GM18498 (cell line): Measurements from ENCODE around the gene NVL.
"Not testable (repeated sequence)": the region's sequence is repeated elsewhere in the genome, so short reads cannot be mapped to it uniquely, and the experiment has no call there.

Experiments used
- ATAC-seq: cut with Tn5 transposase; IDR thresholded peaks from one replicate; pipeline ENCODE4 v1.9.1; 2021; ENCODE audit warnings: mild to moderate bottlenecking, moderate library complexity; ENCODE audit not compliant: unreplicated experiment

NVL gene

GRCh38 chr1:224338150-224338838 lies 8.3 kb upstream of the NVL start:
- ATAC-seq: no peak

GRCh38 chr1:224333939-224334786 lies 4.2 kb upstream of the NVL start:
- ATAC-seq: no peak

- peak; percentile 53 for ATAC-seq
Measured at GRCh38 chr1:224333309-224333926, 3.4 kb upstream of the NVL start.

DNA sequence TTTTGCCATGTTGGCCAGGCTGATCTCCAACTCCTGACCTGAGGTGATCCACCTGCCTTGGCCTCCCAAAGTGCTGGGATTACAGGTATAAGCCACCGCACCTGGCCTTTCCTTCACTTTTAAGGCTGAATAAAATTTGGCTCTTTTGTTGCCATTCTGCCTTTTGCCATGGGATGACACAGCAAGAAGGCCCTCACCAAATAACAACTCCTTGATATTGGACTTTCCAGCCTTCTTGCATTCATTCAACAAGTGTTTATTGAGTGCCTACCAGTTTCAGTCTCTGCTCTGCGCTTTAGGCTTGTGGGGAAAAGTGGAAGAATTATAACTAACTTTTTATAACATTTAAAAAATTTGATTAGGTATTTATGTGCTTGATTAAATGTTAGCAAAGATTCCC lies 1.9 kb upstream of the NVL start:
- ATAC-seq: no peak

GRCh38 chr1:224331326-224331725 lies 1.4 kb upstream of the NVL start:
- no peak for ATAC-seq

DNA sequence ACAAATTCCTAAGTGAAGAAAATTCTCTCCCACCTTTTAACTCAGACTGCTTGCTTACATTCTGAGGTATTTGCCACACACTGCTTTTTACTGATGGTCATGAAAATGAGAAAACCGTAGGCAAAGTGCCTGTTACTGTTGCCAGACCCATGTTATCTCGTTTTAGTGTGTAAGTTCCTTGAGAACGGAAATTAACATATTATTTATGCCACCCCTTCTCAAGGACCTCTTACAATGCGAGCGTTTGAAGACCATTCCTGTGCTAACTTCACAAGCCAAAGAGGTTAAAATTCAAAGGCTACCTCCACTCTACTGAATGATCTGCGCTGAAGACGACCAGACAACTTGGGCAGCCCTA lies 509 bp downstream of the NVL start:
- no peak for ATAC-seq

GRCh38 chr1:224328644-224329043 lies 1.3 kb downstream of the NVL start:
- ATAC-seq: no peak

- no peak for ATAC-seq
Measured at GRCh38 chr1:224325959-224326358, 4.0 kb downstream of the NVL start.

DNA sequence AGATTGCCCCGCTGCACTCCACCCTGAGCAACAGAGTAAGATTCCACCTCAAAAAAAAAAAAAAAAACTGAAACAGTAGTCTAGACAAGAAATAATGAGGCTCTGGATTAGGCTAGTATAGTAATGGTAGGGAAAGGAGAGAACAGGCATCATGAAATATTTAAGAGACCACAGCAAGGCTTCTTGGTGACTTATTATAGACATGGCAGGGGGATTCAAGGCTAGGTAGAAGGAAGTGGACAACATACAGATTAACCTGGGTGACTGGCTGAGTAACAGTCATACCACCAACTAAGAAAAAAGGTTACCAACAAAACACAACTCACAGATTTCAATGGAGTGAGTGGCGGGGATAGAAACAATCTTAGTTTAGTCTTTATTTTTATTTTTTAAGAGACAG lies 8.3 kb downstream of the NVL start:
- no peak for ATAC-seq

DNA sequence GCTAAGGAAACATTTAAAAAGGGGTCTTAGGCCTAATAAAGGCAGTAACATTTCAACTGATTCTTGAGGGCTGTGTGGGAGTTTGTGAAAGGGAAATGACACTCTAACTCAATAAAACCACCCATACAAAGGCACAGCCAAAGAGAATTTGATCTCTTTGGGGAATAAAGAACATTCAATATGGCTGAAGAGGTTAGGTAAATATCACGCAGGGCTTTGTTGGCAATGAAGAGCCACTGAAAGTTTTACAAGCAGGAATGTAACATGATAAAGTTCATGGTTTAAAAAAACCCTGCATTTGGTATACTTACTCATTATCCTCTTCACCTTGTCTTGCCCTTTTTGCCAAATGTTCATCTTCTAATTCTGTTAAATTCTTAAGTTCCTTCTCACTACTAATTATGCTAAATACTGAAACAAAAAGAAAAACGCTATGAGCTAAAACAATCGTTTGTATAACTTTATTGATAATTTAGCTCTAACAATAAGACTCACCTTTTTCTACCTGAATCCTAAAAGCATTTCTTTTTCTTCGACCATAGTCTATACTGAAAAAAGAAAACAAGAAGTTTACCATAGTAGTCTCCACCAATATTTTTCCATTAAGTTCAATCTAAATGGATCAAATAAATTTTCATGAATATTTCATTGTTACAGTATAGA lies 12.5 kb downstream of the NVL start:
- ATAC-seq: no peak

DNA sequence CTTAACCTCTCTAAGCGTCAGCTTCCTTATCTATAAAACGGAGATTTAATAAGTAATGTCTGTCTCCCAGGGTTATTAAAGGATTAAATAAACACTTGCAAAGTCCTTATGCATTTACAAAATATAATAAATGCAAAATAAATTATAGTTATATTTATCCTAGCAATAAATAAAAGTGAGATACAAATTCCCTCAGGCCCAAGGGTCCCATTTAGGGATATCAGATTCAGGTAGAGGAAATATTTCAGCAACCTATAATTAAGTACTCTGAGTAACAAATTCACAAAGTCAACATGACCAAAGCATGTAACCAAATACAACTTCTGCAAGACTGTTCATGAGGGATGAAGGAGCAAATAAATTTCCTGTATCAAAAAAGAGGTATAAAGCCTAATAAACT lies 17.9 kb downstream of the NVL start:
- ATAC-seq: no peak

- ATAC-seq: not testable (repeated sequence)
Measured at GRCh38 chr1:224311503-224311902, 18.5 kb downstream of the NVL start.

DNA sequence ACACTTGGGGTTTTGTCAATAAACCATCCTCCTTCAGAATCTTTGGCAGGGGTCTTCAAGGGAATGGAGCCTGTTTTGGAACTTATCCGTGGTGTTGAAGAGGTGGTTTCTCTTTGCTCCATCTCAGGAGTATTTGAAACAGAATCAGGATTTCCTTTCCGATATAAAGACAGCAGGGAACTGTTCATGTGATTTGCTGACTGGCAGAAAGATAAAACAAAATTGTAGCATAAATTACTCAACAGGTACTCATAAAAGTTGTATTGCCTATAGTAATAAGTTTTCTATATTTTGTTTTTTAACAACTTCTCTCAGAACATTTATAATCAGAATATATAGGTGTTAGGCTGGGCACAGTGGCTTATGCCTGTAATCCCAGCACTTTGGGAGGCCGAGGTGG lies 21.9 kb downstream of the NVL start:
- no peak for ATAC-seq

- ATAC-seq: no peak
Measured at GRCh38 chr1:224304767-224305166, 25.2 kb downstream of the NVL start.

DNA sequence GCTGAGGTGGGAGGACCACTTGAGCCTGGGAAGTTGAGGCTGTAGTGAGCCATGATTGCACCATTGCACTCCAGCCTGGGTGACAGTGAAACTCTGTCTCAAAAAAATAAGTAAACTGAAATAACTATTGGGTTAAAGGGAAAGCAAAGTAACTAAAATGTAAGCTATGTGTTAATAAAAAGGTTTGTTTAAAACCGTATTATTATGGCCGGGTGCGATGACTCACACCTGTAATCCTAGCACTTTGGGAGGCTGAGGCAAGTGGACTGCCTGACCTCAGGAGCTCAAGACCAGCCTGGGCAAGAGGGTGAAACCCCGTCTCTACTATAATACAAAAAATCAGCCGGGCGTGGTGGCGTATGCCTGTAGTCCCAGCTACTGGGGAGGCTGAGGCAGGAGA lies 27.0 kb downstream of the NVL start:
- ATAC-seq: no peak

- no peak for ATAC-seq
Measured at GRCh38 chr1:224301391-224301790, 28.6 kb downstream of the NVL start.

DNA sequence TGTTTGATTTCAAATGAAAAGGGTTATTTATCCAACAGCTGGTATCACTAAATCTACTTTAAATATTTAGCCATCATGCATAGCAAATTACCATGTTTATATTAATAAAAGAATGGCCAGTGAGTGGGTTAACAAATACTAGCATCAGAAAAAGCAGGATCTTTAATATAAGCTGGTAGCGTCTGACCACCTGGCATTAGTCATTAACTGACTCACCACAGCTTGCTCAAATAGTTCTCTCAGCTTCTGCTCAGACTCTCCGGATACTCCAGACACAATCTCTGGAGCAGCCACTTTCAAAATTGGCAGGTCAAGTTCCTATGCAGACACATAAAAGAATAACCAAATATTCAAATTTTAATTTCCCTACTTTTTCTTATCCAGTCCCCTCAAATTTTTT lies 29.6 kb downstream of the NVL start:
- no peak for ATAC-seq

- ATAC-seq: no peak
Measured at GRCh38 chr1:224298346-224299330, 31.3 kb downstream of the NVL start.

DNA sequence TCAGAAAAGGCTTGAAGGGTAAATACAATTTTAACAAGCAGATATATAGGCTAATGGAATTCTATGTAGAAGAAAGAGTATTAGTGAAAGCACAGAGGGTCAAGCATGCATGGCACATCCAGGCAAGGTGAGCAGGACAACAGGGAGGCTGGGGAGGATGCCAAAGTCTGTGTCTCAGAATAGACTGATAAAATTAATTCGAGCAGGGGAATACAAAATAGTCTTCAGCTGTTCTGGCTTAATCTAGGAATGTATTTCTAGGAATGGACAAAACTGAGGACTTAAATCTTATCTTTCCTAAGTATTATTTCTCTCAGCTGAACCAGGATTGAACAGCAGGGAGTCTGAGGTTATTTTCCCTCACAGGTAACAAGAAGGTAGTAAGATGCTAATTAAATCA lies 35.2 kb downstream of the NVL start:
- ATAC-seq: no peak

DNA sequence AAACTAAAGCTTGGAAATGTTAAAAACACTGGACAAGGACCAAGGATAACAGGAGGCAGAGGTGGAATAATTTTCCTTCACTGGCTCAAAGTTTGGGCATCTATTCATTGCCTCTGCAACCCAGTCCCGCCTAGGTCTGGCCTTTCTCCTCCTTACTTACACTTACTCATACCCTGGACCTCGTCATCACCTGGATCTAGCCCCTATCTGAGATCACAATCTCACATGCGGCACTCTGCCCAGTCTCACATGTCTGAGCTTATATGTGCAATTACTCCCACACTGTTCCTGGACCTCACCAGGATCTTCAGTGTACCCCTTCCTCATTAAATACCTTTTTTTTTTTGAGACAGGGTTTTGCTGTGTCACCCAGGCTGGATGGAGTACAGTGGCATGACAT lies 37.6 kb downstream of the NVL start:
- no peak for ATAC-seq
